Liver (tissue), 9 donors: ENCODE results near the gene ZC3H8. TPM values are rescaled to one million over a fixed set of nuclear protein-coding genes. Genes with fewer than 3 reads are reported as not detected.

ENCODE experiments used
- DNase-seq: peaks from one replicate; pipeline ENCODE4 v3.0.0-alpha.2; 2017; ENCODE audit warnings: low spot score
- H3K27ac ChIP-seq, 2 donors: one replicate each; pipeline ENCODE4 v1.7.0; 2013; ENCODE audit warnings: inconsistent platforms in 2 of 2, low read length in 2 of 2, control low read depth in 1 of 2, low read depth in 1 of 2, mild to moderate bottlenecking in 1 of 2
- H3K27me3 ChIP-seq, 4 donors: one replicate each; pipeline versions ENCODE4 v1.6.1 to v1.7.0; 2013; ENCODE audit warnings: low read length in 3 of 4, inconsistent platforms in 1 of 4, mild to moderate bottlenecking in 1 of 4, moderate library complexity in 1 of 4; ENCODE audit not compliant: control insufficient read depth in 4 of 4, insufficient read depth in 4 of 4
- H3K36me3 ChIP-seq, 4 donors: one replicate each; pipeline versions ENCODE4 v1.6.1 to v1.7.0; 2013; ENCODE audit warnings: low read length in 3 of 4, mild to moderate bottlenecking in 3 of 4, low read depth in 1 of 4, moderate library complexity in 1 of 4; ENCODE audit not compliant: control insufficient read depth in 4 of 4, insufficient read depth in 3 of 4
- H3K4me1 ChIP-seq, 4 donors: one replicate each; pipeline versions ENCODE4 v1.6.1 to v1.7.0; 2013; ENCODE audit warnings: low read length in 3 of 4, mild to moderate bottlenecking in 3 of 4, moderate library complexity in 1 of 4; ENCODE audit not compliant: control insufficient read depth in 4 of 4, insufficient read depth in 4 of 4
- H3K4me3 ChIP-seq, 3 donors: one replicate each; pipeline versions ENCODE4 v1.6.1 to v1.7.0; 2013; ENCODE audit warnings: low read length in 3 of 3, control low read depth in 1 of 3, low read depth in 1 of 3, mild to moderate bottlenecking in 1 of 3
- H3K9ac ChIP-seq, 2 donors: one replicate each; pipeline ENCODE4 v1.7.0; 2013; ENCODE audit warnings: low read length in 2 of 2, mild to moderate bottlenecking in 2 of 2, moderate library complexity in 2 of 2, control low read depth in 1 of 2, low read depth in 1 of 2
- H3K9me3 ChIP-seq, 4 donors: one replicate each; pipeline versions ENCODE4 v1.6.1 to v1.7.0; 2013; ENCODE audit warnings: low read length in 3 of 4; ENCODE audit not compliant: control insufficient read depth in 4 of 4
- EGR1 ChIP-seq, 2 donors: IDR thresholded peaks; 2 replicates each; pipeline ENCODE4 v1.6.1; 2016 to 2018; ENCODE audit warnings: antibody characterized with exemption in 2 of 2, low read depth in 2 of 2
- FOXA1 ChIP-seq: IDR thresholded peaks from 2 replicates; pipeline ENCODE4 v1.6.1; 2016; ENCODE audit warnings: antibody characterized with exemption
- FOXA2 ChIP-seq: IDR thresholded peaks from 2 replicates; pipeline ENCODE4 v1.6.1; 2016; ENCODE audit warnings: antibody characterized with exemption
- GABPA ChIP-seq, 2 donors: IDR thresholded peaks in 1 of 2; conservative IDR thresholded peaks in 1 of 2; 2 replicates each; pipeline ENCODE4 v1.6.1; 2016; ENCODE audit warnings: antibody characterized with exemption in 2 of 2, mild to moderate bottlenecking in 1 of 2, moderate library complexity in 1 of 2
- HNF4A ChIP-seq, 2 donors: conservative IDR thresholded peaks; 2 replicates each; pipeline ENCODE4 v1.6.1; 2016; ENCODE audit warnings: antibody characterized with exemption in 2 of 2, mild to moderate bottlenecking in 2 of 2
- HNF4G ChIP-seq: IDR thresholded peaks from 2 replicates; pipeline ENCODE4 v1.6.1; 2016; ENCODE audit warnings: antibody characterized with exemption
- JUND ChIP-seq, 2 donors: IDR thresholded peaks; 2 replicates each; pipeline ENCODE4 v1.6.1; 2016; ENCODE audit warnings: antibody characterized with exemption in 2 of 2
- NR2F2 ChIP-seq: IDR thresholded peaks from 2 replicates; pipeline ENCODE4 v1.6.1; 2016; ENCODE audit warnings: antibody characterized with exemption
- RAD21 ChIP-seq, 2 donors: IDR thresholded peaks; 2 replicates each; pipeline ENCODE4 v1.6.1; 2016; ENCODE audit warnings: antibody characterized with exemption in 2 of 2, mild to moderate bottlenecking in 2 of 2
- RXRA ChIP-seq, 2 donors: IDR thresholded peaks; 2 replicates each; pipeline ENCODE4 v1.6.1; 2017 to 2018; ENCODE audit warnings: antibody characterized with exemption in 2 of 2, mild to moderate bottlenecking in 1 of 2
- SP1 ChIP-seq: IDR thresholded peaks from 2 replicates; pipeline ENCODE4 v1.6.1; 2018; ENCODE audit warnings: antibody characterized with exemption, mild to moderate bottlenecking
- TAF1 ChIP-seq: conservative IDR thresholded peaks from 2 replicates; pipeline ENCODE4 v1.6.1; 2016; ENCODE audit warnings: antibody characterized with exemption, mild to moderate bottlenecking
- YY1 ChIP-seq: IDR thresholded peaks from 2 replicates; pipeline ENCODE4 v1.6.1; 2016; ENCODE audit warnings: antibody characterized with exemption, mild to moderate bottlenecking
- WGBS: extraction: QIAGEN DNeasy Blood & Tissue Kit; methylation state at CpG from one replicate; pipeline ENCODE4 v1.1.7; 2013; 5-methylcytosine and 5-hydroxymethylcytosine counted together
- polyA plus RNA-seq, 2 donors: library from polyadenylated mRNA; stranded (reverse) in 1 of 2; unstranded in 1 of 2; fragments of 200-250 nt in 1 of 2; fragments of >200 nt in 1 of 2; fragmentation: Nextera tagmentation in 1 of 2; extraction: Ambion mirVana in 1 of 2; gene quantifications; one replicate each; pipeline versions ENCODE4 v1.2.1 to v1.2.3, GENCODE V29; 2013 to 2015
- total RNA-seq, 2 donors: library from RNA; depleted of rRNA; stranded (reverse); fragments of >200 nt; gene quantifications; one replicate each; pipeline ENCODE4 v1.2.3, GENCODE V29; 2014
- TF ChIP-seq, protein P1 (sequence below): IDR thresholded peaks from 2 replicates; pipeline ENCODE4 v1.6.1; 2016; ENCODE audit warnings: antibody characterized with exemption
- TF ChIP-seq, protein P2 (sequence below): IDR thresholded peaks from 2 replicates; pipeline ENCODE4 v1.6.1; 2016; ENCODE audit warnings: antibody characterized with exemption, mild to moderate bottlenecking
- TF ChIP-seq, protein P3 (sequence below): fragments of 150-350 bp; IDR thresholded peaks from 2 replicates; pipeline ENCODE4 v1.5.1; 2017; ENCODE audit warnings: improper control_type of control experiment, low read depth, low read length; ENCODE audit not compliant: missing input control
- TF ChIP-seq, protein P4 (sequence below): IDR thresholded peaks from 2 replicates; pipeline ENCODE4 v1.6.1; 2016; ENCODE audit warnings: antibody characterized with exemption
- TF ChIP-seq, protein P5 (sequence below): IDR thresholded peaks from 2 replicates; pipeline ENCODE4 v1.6.1; 2016; ENCODE audit warnings: antibody characterized with exemption
- donor health status: healthy.
- donor health status: healthy.
- donor health status: healthy.
- donor health status: healthy.
- donor health status: healthy.

Gene ZC3H8
- total and polyA plus RNA-seq, 4 donors, result 2.4 to 8.9 (median 6.5) TPM

DNA sequence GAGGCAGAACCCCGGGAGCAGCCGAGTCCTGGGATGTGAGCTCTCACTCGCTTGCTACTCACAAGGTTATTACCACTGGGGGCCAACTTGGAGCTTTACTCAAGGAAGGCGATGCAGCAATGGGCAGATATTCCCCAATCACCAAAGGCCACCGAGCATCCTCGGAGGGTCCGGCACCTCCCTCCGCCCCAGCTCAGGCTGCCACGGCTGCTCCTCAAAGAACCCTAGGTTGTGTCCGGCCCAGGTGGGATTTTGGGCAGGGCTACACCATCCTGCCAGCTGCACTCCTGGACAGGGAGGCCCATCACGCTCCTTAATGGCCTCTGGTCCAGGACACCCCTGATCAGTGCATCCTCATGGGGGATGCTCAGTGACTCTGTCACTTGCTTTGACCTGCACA, 91.9 kb downstream of the ZC3H8 start (continued):
- TF ChIP-seq, protein P1, sequence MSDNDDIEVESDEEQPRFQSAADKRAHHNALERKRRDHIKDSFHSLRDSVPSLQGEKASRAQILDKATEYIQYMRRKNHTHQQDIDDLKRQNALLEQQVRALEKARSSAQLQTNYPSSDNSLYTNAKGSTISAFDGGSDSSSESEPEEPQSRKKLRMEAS, result no peak
- no peak for TF ChIP-seq TAF1
- TF ChIP-seq EGR1 (IDR thresholded peaks at IDR 0.05; ENCODE audit: low read depth in 2 of 2), result no peak

DNA sequence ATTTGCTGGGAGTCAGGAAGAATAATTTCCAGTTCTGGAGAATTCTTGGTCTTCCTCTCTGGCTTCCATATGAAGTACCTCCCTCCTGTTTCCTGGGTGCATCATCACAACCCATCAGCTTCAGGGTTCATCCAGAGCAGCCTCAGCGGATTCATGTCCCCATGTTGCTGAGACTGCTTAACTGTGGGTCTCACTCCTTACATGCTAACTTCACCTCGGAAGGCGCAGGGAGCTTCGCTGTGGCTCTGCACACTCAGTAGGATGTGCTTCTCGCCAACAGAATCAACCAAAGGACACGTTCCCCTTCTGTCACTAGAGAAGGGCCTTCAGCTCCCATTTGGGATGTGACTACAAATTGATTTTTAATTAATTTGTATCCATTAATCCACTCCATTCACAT, 92.5 kb downstream of the ZC3H8 start:
- no peak for DNase-seq

More for the DNA sequence above, 92.5 kb downstream of the ZC3H8 start:
- Histone ChIP-seq H3K4me3 (no peak overlapping the region), H3K27me3 (no peaks in the 10 kb centered on the region), H3K4me1 (peaks cover 0 to 4% (median 2%) of the 10 kb centered on the region in 4 donors), H3K27ac (no peak overlapping the region), H3K36me3 (no peaks in the 10 kb centered on the region), H3K9ac (no peak overlapping the region), H3K9me3 (no peaks in the 10 kb centered on the region)
- TF ChIP-seq NR2F2, result no peak
- TF ChIP-seq, protein P1, result no peak
- TF ChIP-seq, protein P2, sequence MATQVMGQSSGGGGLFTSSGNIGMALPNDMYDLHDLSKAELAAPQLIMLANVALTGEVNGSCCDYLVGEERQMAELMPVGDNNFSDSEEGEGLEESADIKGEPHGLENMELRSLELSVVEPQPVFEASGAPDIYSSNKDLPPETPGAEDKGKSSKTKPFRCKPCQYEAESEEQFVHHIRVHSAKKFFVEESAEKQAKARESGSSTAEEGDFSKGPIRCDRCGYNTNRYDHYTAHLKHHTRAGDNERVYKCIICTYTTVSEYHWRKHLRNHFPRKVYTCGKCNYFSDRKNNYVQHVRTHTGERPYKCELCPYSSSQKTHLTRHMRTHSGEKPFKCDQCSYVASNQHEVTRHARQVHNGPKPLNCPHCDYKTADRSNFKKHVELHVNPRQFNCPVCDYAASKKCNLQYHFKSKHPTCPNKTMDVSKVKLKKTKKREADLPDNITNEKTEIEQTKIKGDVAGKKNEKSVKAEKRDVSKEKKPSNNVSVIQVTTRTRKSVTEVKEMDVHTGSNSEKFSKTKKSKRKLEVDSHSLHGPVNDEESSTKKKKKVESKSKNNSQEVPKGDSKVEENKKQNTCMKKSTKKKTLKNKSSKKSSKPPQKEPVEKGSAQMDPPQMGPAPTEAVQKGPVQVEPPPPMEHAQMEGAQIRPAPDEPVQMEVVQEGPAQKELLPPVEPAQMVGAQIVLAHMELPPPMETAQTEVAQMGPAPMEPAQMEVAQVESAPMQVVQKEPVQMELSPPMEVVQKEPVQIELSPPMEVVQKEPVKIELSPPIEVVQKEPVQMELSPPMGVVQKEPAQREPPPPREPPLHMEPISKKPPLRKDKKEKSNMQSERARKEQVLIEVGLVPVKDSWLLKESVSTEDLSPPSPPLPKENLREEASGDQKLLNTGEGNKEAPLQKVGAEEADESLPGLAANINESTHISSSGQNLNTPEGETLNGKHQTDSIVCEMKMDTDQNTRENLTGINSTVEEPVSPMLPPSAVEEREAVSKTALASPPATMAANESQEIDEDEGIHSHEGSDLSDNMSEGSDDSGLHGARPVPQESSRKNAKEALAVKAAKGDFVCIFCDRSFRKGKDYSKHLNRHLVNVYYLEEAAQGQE, result no peak
- no peak for TF ChIP-seq HNF4G
- no peak for TF ChIP-seq HNF4A (conservative IDR thresholded peaks at IDR 0.05)
- no peak for TF ChIP-seq EGR1 (IDR thresholded peaks at IDR 0.05; ENCODE audit: low read depth in 2 of 2)
- no peak for TF ChIP-seq RXRA (IDR thresholded peaks at IDR 0.05)
- no peak for TF ChIP-seq FOXA1
- no peak for TF ChIP-seq SP1
- no peak for TF ChIP-seq FOXA2
- TF ChIP-seq, protein P3, sequence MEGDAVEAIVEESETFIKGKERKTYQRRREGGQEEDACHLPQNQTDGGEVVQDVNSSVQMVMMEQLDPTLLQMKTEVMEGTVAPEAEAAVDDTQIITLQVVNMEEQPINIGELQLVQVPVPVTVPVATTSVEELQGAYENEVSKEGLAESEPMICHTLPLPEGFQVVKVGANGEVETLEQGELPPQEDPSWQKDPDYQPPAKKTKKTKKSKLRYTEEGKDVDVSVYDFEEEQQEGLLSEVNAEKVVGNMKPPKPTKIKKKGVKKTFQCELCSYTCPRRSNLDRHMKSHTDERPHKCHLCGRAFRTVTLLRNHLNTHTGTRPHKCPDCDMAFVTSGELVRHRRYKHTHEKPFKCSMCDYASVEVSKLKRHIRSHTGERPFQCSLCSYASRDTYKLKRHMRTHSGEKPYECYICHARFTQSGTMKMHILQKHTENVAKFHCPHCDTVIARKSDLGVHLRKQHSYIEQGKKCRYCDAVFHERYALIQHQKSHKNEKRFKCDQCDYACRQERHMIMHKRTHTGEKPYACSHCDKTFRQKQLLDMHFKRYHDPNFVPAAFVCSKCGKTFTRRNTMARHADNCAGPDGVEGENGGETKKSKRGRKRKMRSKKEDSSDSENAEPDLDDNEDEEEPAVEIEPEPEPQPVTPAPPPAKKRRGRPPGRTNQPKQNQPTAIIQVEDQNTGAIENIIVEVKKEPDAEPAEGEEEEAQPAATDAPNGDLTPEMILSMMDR, result no peak
- TF ChIP-seq YY1, result no peak
- TF ChIP-seq RAD21 (IDR thresholded peaks at IDR 0.05), result no peak
- TF ChIP-seq, protein P4, sequence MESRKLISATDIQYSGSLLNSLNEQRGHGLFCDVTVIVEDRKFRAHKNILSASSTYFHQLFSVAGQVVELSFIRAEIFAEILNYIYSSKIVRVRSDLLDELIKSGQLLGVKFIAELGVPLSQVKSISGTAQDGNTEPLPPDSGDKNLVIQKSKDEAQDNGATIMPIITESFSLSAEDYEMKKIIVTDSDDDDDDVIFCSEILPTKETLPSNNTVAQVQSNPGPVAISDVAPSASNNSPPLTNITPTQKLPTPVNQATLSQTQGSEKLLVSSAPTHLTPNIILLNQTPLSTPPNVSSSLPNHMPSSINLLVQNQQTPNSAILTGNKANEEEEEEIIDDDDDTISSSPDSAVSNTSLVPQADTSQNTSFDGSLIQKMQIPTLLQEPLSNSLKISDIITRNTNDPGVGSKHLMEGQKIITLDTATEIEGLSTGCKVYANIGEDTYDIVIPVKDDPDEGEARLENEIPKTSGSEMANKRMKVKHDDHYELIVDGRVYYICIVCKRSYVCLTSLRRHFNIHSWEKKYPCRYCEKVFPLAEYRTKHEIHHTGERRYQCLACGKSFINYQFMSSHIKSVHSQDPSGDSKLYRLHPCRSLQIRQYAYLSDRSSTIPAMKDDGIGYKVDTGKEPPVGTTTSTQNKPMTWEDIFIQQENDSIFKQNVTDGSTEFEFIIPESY, result no peak
- no peak for TF ChIP-seq GABPA (IDR thresholded peaks at IDR 0.05 in 1 of 2, conservative IDR thresholded peaks at IDR 0.05 in 1 of 2)
- TF ChIP-seq JUND (IDR thresholded peaks at IDR 0.05), result no peak
- TF ChIP-seq, protein P5, sequence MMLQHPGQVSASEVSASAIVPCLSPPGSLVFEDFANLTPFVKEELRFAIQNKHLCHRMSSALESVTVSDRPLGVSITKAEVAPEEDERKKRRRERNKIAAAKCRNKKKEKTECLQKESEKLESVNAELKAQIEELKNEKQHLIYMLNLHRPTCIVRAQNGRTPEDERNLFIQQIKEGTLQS, result no peak
- no peak for TF ChIP-seq TAF1
- 96% methylated on average over 6 of the region's 6 CpGs for WGBS

Other genes with a start within 250 kb of the ZC3H8 start
- 10 to 100 TPM in 1 of 2 donors, 1 to 10 TPM in 1; 6.4 to 10.1 TPM for gene TMEM87B, start 199.8 kb downstream of the ZC3H8 start, total RNA-seq
- gene TMEM87B, start 199.8 kb downstream of the ZC3H8 start, polyA plus RNA-seq, result 1 to 10 TPM; 3.6 to 5.5 TPM
- gene FBLN7, start 116.7 kb downstream of the ZC3H8 start, total RNA-seq, result 1 to 10 TPM; 1.6 to 2.1 TPM
- 1 to 10 TPM in 1 of 2 donors, under 1 TPM in 1; 0.60 to 2.4 TPM for gene FBLN7, start 116.7 kb downstream of the ZC3H8 start, polyA plus RNA-seq
- gene ZC3H6, start 20.6 kb upstream of the ZC3H8 start, total RNA-seq, result 1 to 10 TPM; 3.7 to 5.8 TPM
- gene ZC3H6, start 20.6 kb upstream of the ZC3H8 start, polyA plus RNA-seq, result under 1 TPM; 0.32 to 0.99 TPM
- 10 to 100 TPM in 1 of 2 donors, 1 to 10 TPM in 1; 7.2 to 20.6 TPM for gene RGPD8, start 178.6 kb upstream of the ZC3H8 start, total RNA-seq
- 1 to 10 TPM; 1.5 to 1.7 TPM for gene RGPD8, start 178.6 kb upstream of the ZC3H8 start, polyA plus RNA-seq
- gene TTL, start 227.1 kb upstream of the ZC3H8 start, total RNA-seq, result 1 to 10 TPM; 7.2 to 9.5 TPM
- 1 to 10 TPM; 3.6 to 7.0 TPM for gene TTL, start 227.1 kb upstream of the ZC3H8 start, polyA plus RNA-seq